Activated CD4-positive, CD25-positive, alpha-beta regulatory T cell treated with anti-CD3 and anti-CD28 coated beads, Interleukin-2, amount 50 U/mL, for 24 hours (primary cell): ENCODE data around the gene P2RY2.

Experiments
- ATAC-seq, 2 donors: fragments of 150-1000 bp; cut with Tn5 transposase; one replicate each; pipeline ENCODE4 v1.10.0; 2021; ENCODE audit warnings: mild to moderate bottlenecking in 1 of 2, moderate library complexity in 1 of 2

Gene P2RY2

DNA sequence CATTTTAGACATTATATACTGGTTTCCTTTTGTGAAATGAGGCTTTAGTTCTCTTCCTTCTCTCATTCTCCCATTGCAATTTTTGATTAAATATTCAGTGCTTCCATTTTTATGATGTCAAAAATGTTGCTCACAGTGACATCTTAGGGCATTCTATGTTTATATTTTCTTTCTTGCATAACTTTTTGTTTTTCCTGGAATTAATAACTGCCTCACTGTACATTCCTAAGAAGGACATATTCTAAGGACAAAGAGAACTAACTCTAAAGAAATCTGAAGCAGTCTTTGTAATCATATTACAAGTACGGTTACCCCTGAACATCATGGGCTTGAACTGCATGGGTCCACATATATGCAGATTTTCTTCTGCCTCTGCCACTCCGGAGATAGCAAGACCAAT lies 28.2 kb downstream of the P2RY2 start:
- no peak for ATAC-seq

- no peak for ATAC-seq
These were observed 30.6 kb downstream of the P2RY2 start for GRCh38 chr11:73248526-73249185.

GRCh38 chr11:73249304-73249703 lies 31.2 kb downstream of the P2RY2 start:
- peak; percentile 35 to 43 for ATAC-seq

- peak in 1 of 2 donors; percentile 7 for ATAC-seq
These were observed 32.0 kb downstream of the P2RY2 start for GRCh38 chr11:73249853-73250783.

GRCh38 chr11:73252577-73253191 lies 34.6 kb downstream of the P2RY2 start:
- ATAC-seq: peak in 1 of 2 donors; percentile 27

DNA sequence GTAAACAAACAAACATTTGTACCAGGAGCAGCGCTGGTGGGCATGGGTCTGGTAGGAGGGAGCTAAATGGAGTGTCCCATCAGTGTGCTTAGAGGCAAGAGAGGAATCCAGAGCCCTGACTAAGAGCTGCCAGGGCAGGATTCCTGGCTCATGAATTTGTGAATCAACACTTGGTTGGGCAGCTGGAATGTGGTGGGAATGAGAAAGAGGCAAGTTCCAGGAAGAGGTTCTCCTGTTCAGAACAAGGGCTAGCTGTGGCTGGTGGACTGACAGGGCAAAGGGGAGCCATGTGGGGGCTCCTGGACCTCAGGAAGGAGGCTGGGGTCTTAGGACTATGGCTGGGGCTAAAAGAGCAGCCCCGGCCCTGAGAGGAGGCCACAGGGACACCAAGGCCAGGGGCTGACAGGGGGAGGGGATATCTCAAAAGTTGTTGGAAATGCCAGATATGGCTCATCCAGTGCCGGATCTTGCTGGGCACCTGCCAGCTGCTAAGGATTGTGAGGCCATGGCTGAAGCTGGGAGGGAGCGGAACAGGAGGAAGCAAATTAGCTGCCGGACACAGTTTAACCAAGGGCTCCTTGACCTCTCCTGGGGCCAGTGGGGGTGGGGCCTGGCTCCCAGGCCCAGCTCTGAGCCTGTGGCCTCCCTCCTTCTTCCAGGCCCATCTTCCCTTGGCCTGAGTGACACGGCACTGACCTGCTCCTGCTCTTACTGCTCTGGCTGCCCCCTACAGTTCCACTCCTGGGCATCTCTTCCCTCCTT lies 39.4 kb downstream of the P2RY2 start:
- ATAC-seq: no peak

- ATAC-seq: no peak
These were observed 40.3 kb downstream of the P2RY2 start for GRCh38 chr11:73258104-73259035.

DNA sequence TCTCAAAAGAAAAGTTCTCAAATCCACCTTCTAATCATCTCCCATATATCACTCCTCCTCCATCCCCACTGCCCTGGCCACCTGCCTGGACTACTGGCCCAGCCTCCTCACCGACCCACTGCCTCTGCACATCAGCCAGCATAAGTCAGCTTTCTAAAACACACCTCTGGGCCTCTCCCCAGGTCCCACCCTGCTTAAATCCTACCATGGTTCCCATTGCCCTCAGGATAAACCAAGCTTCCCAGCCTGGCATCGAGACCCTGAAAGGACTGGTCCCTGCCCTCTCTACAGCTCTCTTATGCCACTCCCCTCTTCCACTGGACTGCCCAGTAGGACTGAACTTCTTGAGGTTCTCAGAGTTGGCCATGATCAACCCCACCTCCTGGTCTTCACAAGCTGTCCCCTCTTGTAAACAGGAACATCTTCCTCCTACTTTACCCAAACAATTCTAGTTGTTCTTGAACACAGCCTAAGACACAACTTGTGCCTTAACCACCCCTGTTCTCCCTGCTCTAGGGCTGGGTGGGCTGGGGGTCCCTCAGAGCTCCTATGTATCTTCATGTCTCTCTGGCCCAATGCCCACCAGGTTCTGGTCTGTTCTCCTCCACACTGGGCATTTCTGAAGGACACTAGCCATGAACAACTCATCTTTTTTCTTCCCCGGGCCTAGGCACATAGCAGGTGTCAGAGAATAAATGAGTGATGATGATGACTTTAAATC lies 41.5 kb downstream of the P2RY2 start:
- ATAC-seq: no peak

DNA sequence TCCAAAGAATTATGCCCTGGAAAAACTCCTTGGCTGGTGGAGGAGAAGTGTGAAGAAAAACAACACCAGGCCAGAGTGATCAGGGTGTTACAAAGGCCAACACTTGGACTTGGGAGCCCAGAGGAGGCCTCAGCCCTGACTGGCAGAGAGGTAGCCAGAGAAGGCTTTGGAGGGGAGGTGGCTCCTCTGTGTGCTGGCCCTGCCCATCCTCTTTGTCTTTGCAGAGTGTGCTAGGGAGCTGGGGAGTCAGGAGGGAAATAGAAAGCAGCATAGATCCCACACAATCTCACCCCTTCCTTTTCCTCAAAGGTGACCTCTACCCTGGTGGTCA lies 42.0 kb downstream of the P2RY2 start:
- ATAC-seq: no peak

- ATAC-seq: no peak
These were observed 44.9 kb downstream of the P2RY2 start for GRCh38 chr11:73262851-73263495.

GRCh38 chr11:73263640-73264039 lies 45.6 kb downstream of the P2RY2 start:
- no peak for ATAC-seq

DNA sequence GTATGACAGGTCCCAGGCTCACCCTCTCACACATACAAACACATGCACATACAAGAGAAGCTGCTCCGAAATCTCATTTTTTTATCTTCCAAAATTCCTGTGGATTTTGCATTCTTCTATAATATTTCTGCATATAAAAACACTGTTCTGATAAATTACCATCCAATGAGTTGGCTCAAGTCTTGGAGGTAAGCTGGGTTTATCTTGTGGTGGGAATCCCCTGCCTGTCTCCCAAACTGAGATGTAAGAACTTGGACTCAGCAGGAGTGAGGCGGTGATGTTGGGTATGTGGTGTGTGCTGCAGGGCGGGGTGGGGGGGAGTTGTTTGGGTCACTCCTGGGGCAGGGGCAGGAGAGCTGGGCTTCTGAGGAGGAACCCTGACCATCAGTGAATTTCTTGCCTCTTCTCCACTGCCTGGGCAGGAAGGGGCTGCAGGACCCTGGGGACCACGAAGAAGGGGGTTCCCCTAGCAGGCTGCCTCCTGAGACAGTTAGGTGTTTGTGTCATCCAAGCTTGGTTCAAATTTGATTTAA lies 47.3 kb downstream of the P2RY2 start:
- ATAC-seq: no peak

DNA sequence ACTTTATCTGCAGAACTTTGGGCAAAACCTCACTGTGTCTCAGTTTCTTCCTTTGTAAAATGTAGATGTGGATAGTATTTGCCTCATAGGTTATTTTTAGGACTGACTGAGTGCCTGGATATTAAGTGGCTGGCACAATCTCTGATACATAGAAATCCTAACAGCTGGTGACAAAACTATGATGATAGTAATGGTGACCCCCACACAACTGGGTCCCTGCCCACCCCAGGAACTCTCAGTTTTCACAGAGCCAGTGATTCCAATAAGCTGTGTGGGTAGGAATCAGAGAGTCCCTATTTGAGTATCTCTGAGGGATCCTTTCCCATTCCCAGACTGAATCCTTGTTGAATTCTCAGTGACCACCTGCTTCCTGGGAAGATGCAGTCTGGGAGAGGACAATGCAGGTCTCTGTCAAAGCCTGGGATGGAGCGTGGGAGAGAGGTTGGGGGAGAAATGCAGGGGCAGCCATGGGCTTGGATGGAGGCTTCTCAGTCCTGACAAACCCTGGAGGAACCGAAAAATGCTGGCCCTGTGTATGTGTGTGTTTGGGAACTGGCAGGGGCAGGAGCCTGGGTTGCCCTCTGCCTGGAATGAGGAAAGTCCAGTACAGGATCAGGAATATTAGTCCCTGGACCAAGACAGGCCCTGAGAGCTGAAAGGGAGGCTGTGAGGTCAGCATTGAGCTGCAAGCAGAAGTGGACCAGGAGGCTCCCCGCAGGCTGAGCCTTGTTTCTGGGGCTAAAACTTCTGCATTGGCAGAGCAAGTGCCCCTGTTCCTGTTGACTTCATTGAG lies 48.0 kb downstream of the P2RY2 start:
- no peak for ATAC-seq

- ATAC-seq: no peak
These were observed 48.6 kb downstream of the P2RY2 start for GRCh38 chr11:73266646-73267020.

DNA sequence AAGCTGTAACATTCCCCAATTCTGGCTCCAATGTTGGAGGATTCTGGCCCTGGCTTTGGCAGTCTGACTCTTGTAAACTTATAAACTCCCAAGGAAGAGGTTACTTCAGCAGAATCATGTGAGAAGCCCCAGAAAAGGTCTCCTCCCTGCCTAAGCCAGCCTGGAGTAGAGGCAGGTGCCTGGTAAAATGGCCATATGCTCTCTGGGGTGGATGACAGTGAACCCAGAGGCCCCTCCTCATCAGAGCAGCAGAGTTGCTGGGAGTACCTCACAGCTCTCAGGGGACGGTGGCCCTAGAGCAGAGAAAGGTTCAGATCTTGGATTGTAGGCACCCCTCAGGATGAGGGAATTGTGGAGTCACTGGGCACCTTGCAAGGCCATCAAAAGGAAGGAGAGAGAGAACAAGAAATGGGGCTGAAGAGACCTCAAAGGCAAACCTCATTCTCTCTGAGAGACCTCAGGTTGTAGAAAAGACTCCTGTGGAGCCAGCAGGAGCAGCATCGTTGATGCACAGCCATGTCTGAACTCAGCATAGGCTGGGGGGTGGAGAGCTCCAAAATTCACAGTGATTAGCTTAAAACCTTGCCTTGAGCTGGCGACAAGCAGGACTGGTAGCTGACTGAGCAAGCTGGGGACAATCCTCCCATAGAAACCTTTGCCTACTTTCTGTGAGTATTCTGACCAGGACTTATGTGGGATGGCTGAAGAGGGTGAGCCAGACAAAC lies 49.2 kb downstream of the P2RY2 start:
- no peak for ATAC-seq

DNA sequence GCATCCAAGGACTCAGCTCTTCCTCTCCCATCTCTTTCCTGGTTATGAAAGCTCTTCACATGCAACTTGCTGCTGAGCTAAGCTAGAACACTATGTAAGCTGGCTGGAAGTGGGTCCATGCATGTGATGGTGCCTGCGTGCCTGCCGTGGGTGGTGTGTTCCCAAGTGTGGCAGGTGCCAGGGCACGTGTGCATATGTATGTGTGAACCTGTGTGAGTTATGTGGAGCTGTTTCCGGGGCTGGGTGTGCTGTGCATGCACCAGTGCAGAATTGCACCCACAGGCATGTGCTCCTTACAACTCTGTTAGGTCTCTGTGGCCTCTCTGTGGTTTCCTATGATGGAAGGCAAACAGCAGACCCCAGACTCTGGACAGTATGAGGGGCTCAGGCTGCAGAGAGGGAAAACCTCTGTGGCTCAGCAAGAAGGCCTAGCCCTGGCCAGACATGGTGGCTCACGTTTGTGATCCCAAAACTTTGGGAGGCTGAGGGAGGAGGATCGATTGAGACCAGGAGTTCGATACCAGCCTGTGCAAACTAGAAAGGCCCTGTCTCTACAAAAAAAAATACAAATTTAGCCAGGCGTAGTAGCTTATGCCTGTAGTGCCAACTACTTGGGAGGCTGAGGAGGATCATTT lies 49.9 kb downstream of the P2RY2 start:
- no peak for ATAC-seq

- ATAC-seq: no peak
These were observed 50.7 kb downstream of the P2RY2 start for GRCh38 chr11:73268671-73269271.

GRCh38 chr11:73269459-73270015 lies 51.5 kb downstream of the P2RY2 start:
- ATAC-seq: no peak
